Endothelial cell of umbilical vein (primary cell): ENCODE measurements around the gene AMPD1.

Experiments used
- POLR2A ChIP-seq: IDR thresholded peaks from 2 replicates; pipeline ENCODE4 v1.6.1; 2012; ENCODE audit warnings: low read depth, mild to moderate bottlenecking, control low read depth, low read length
- POLR2AphosphoS5 ChIP-seq: IDR thresholded peaks from 2 replicates; pipeline ENCODE4 v1.6.1; 2012; ENCODE audit warnings: low read depth, mild to moderate bottlenecking, control low read depth, low read length, moderate library complexity; ENCODE audit not compliant: insufficient read depth

GRCh38 chr1:114707604-114708003 is 12.3 kb upstream of the AMPD1 start:
- no peak for TF ChIP-seq POLR2A
- no peak for TF ChIP-seq POLR2AphosphoS5
